Measurements from ENCODE around the gene DNAH1. TPM values are rescaled to one million over a fixed set of nuclear protein-coding genes. Genes with fewer than 3 reads are reported as not detected.

The DNAH1 gene
- total RNA-seq, 1 donor from 2014 or later: 2.6 TPM

GRCh38 chr3:52387481-52387880 is 71.4 kb downstream of the DNAH1 start:
- DNase-seq (ENCODE audit: low read depth in 2 of 2): no peak

GRCh38 chr3:52388348-52388821 is 72.3 kb downstream of the DNAH1 start:
- DNase-seq (ENCODE audit: low read depth in 2 of 2): no peak

- no peak for DNase-seq (ENCODE audit: low read depth in 2 of 2)
Measured at GRCh38 chr3:52388933-52389332, 72.8 kb downstream of the DNAH1 start.

- no peak for DNase-seq (ENCODE audit: low read depth in 2 of 2)
Measured at GRCh38 chr3:52391096-52391495, 75.0 kb downstream of the DNAH1 start.

- no peak for DNase-seq (ENCODE audit: low read depth in 2 of 2)
Measured at GRCh38 chr3:52392216-52392930, 76.3 kb downstream of the DNAH1 start.

GRCh38 chr3:52393131-52393807 is 77.2 kb downstream of the DNAH1 start:
- DNase-seq (ENCODE audit: low read depth in 2 of 2): no peak

- no peak for DNase-seq (ENCODE audit: low read depth in 2 of 2)
Measured at GRCh38 chr3:52393959-52394670, 78.0 kb downstream of the DNAH1 start.

- DNase-seq (ENCODE audit: low read depth in 2 of 2): no peak
Measured at GRCh38 chr3:52394751-52395502, 78.8 kb downstream of the DNAH1 start.

- DNase-seq (ENCODE audit: low read depth in 2 of 2): no peak
Measured at GRCh38 chr3:52395503-52395865, 79.4 kb downstream of the DNAH1 start.

GRCh38 chr3:52396011-52396906 is 80.1 kb downstream of the DNAH1 start:
- DNase-seq (ENCODE audit: low read depth in 2 of 2): no peak

GRCh38 chr3:52396907-52397591 is 80.9 kb downstream of the DNAH1 start:
- no peak for DNase-seq (ENCODE audit: low read depth in 2 of 2)

GRCh38 chr3:52397676-52398399 is 81.7 kb downstream of the DNAH1 start:
- no peak for DNase-seq (ENCODE audit: low read depth in 2 of 2)

GRCh38 chr3:52398670-52399081 is 82.6 kb downstream of the DNAH1 start:
- DNase-seq (ENCODE audit: low read depth in 2 of 2): no peak

- DNase-seq (ENCODE audit: low read depth in 2 of 2): no peak
Measured at GRCh38 chr3:52399131-52399530, 83.0 kb downstream of the DNAH1 start.

- DNase-seq (ENCODE audit: low read depth in 2 of 2): no peak
Measured at GRCh38 chr3:52399593-52399992, 83.5 kb downstream of the DNAH1 start.

GRCh38 chr3:52400275-52400793 is 84.2 kb downstream of the DNAH1 start:
- no peak for DNase-seq (ENCODE audit: low read depth in 2 of 2)

- no peak for DNase-seq (ENCODE audit: low read depth in 2 of 2)
Measured at GRCh38 chr3:52401021-52401420, 84.9 kb downstream of the DNAH1 start.

GRCh38 chr3:52401551-52401950 is 85.4 kb downstream of the DNAH1 start:
- no peak for DNase-seq (ENCODE audit: low read depth in 2 of 2)

- DNase-seq (ENCODE audit: low read depth in 2 of 2): no peak
Measured at GRCh38 chr3:52402101-52402521, 86.0 kb downstream of the DNAH1 start.
